ENCODE results near the gene ACTRT2. TPM values are rescaled to one million over a fixed set of nuclear protein-coding genes. Genes with fewer than 3 reads are reported as not detected.

Gene ACTRT2
- total and polyA plus RNA-seq, 2 donors (not counting 3 experiments of a cell fraction or from before 2014, with no cell fraction given) = not detected

- Histone ChIP-seq H3K4me2 (ENCODE audit: insufficient read depth, low read length) (no peak overlapping the region), H3K4me1 (ENCODE audit: control insufficient read depth, extremely low read depth, insufficient read depth, low read length) (no peaks in the 10 kb centered on the region), H3K9ac (replicated peaks; ENCODE audit: extremely low read depth, insufficient read depth, low read length) (no peak overlapping the region), H3K36me3 (ENCODE audit: control insufficient read depth in 2 of 2, extremely low read depth in 1 of 2, insufficient read depth in 2 of 2, low read length in 2 of 2) (no peaks in the 10 kb centered on the region), H3K4me3 (replicated peaks in 1 of 3; ENCODE audit: insufficient read depth in 1 of 3, low read depth in 1 of 3, low read length in 3 of 3) (no peak overlapping the region), H3K9me1 (replicated peaks; ENCODE audit: control insufficient read depth, extremely low read depth, insufficient read depth, low read length) (no peaks in the 10 kb centered on the region), H3K9me3 (replicated peaks; ENCODE audit: control insufficient read depth, insufficient read depth, low read length) (no peaks in the 10 kb centered on the region), H3K27ac (ENCODE audit: insufficient read depth, low read depth, low read length) (no peak overlapping the region), H2AFZ (ENCODE audit: low read depth, low read length) (no peak overlapping the region), H3K79me2 (ENCODE audit: control insufficient read depth, insufficient read depth, low read length) (no peaks in the 10 kb centered on the region), H4K20me1 (replicated peaks; ENCODE audit: control insufficient read depth, extremely low read depth, insufficient read depth, low read length) (no peaks in the 10 kb centered on the region), H3K27me3 (ENCODE audit: control insufficient read depth in 2 of 2, insufficient read depth in 2 of 2, low read length in 2 of 2) (no peaks in the 10 kb centered on the region)
- DNase-seq (ENCODE audit: low read depth, low spot score) (no peak), FAIRE-seq (no peak)
- ChIA-PET CTCF (no interaction called here), POLR2A (no interaction called here)
- no TSS peak for BruUV-seq (replicated peaks)
- dilution Hi-C loops (cut with MboI; ENCODE audit: extremely low pct_ligation_motif_present, low sequenced_read_pairs) = no loop called here
- no peak for TF ChIP-seq GATA2 (IDR thresholded peaks at IDR 0.05; ENCODE audit: insufficient read depth, insufficient read length, low read depth, low read length)
- no peak for TF ChIP-seq POLR2A (IDR thresholded peaks at IDR 0.05; ENCODE audit: low read depth, low read length)
- TF ChIP-seq POLR2AphosphoS5 (IDR thresholded peaks at IDR 0.05; ENCODE audit: insufficient read depth, low read depth, low read length) = no peak
- no peak for TF ChIP-seq MAX (IDR thresholded peaks at IDR 0.05; ENCODE audit: insufficient read depth, insufficient read length)
- no peak for TF ChIP-seq JUN (IDR thresholded peaks at IDR 0.05; ENCODE audit: borderline replicate concordance, insufficient read depth, insufficient read length, low read depth)
- TF ChIP-seq EZH2 (IDR thresholded peaks at IDR 0.05; ENCODE audit: borderline replicate concordance, low read depth, low read length, severe bottlenecking) = no peak
- no peak for TF ChIP-seq MYC (IDR thresholded peaks at IDR 0.05; ENCODE audit: low read depth, low read length)
- TF ChIP-seq FOS (IDR thresholded peaks at IDR 0.05; ENCODE audit: borderline replicate concordance, insufficient read depth, low read length) = no peak
- no peak for TF ChIP-seq CTCF (IDR thresholded peaks at IDR 0.05; ENCODE audit: extremely low read depth in 1 of 2, insufficient read depth in 1 of 2, low read depth in 1 of 2, low read length in 2 of 2)
- intact Hi-C loops (cut with micrococcal nuclease) = no loop called here
Measured at GRCh38 chr1:2998503-2999100, 22.7 kb upstream of the ACTRT2 start.

All from endothelial cell of umbilical vein (primary cell).